Measurements from ENCODE around the gene UCP1.

The UCP1 gene, protein sequence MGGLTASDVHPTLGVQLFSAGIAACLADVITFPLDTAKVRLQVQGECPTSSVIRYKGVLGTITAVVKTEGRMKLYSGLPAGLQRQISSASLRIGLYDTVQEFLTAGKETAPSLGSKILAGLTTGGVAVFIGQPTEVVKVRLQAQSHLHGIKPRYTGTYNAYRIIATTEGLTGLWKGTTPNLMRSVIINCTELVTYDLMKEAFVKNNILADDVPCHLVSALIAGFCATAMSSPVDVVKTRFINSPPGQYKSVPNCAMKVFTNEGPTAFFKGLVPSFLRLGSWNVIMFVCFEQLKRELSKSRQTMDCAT

DNA sequence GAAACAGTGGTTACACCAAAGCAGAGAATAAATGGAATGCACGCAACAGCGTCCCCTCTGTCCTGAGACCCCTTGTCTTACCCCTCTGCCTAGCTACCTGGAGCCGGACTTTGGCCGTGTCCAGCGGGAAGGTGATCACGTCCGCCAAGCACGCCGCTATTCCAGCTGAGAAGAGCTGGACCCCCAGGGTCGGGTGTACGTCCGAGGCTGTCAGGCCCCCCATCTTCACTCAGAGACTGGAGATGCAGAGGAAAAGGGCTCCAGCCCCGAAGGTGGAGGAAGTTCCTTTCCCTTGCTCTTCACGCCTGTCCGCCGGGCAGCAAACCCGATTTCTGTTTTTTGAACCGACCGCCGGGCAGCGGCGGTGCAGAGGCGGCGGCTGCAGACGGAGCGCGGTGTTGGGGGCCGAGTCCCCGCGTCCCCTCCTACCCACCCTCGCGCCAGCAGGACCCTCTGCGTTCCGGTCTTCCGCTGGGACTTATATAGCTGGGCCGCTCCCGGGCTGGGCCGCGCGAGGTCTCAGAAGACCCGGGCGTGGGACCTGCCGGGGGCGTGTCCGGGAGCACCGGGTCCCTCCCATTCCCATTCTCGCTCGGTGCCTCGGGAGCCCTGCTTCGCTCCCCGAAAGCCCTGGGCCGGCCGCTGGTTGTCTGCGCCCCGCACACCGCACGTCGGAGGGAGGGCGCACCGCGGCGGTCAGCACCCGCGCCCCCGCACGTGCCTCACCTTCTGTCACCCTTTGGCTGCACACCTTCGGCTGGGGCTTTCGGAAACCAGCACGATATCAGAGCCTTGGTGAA, at the start of gene UCP1:
UCP1 (minus strand) TSS at position 455 of the 800 bp plus-strand sequence; CDS start at position 223, 232 bp downstream.
- no peak for DNase-seq (ENCODE audit: low read depth in 2 of 2)

DNA sequence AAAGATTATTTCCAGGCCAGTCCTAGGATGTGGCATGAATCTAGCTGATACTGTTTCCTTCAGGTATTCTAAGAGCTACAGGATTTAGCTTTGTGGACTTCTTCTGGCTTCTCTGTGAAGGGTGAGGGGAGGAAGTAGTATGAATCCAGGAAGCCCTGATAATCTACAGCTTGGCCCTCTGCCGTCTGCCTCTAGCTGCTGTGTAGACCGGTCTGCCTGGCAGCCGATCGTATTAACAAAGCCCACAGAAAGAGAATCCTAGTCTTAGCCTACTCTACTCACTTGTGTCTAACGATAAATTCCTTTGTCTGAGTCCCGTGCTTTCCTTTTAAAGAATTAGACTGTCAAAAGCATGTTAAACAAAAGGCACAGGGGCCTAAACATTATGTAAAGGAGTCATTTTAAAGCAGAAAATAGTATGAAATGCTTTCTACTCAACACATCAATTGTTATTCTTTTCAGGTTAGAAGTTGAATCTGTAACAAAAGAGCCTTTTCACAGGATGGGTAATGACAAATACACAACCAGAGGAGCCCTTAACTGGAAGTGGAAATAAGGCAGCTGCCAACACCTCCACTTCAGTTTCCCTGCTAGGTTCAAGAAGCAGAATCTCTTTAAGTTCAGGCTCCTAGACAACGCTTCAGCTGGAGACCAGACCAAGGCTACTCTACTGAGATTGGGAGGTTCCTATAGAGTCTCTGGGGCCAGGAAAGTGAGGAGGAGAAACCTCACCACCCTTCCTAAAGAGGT, 48.9 kb upstream of the UCP1 start:
- DNase-seq (ENCODE audit: low read depth in 2 of 2): no peak

DNA sequence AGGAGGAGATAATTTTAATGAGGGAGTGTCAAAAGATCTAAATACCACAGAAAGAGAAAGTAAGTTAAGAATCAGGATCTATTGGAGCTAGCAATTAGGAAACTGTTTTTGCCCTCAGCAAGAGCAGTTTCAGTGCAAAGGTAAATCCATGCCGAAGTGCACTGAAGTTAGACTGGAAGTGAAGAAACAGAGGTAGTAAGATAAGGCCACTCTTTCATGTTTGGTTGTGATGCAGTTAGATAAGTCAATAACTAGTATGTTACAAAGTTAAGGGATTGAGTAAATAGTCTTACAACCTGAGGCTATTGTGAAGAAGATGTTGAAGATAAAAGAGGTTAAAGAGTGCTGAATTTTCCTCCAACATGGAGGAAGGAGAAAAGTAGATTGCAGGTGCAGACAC, 46.7 kb upstream of the UCP1 start:
- DNase-seq (ENCODE audit: low read depth in 2 of 2): no peak

DNA sequence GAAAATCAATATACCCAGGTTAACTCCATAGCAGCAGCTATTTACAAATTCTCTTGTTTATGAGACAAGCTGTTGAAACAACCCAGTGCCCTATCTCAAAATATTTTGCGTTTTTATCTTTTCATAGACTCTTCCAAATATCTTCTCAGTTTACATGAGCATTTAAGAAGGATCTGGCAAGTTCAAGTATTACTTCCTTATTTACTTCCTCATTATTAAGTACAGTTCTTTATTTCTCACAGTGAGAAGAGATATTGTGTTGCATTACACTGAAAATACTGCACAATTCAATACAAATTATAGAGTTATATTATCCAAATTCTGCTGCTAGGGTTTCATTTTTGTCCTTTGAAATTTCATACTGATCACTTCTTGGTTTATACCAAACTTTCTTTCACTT, 43.6 kb upstream of the UCP1 start:
- DNase-seq (ENCODE audit: low read depth in 2 of 2): no peak

DNA sequence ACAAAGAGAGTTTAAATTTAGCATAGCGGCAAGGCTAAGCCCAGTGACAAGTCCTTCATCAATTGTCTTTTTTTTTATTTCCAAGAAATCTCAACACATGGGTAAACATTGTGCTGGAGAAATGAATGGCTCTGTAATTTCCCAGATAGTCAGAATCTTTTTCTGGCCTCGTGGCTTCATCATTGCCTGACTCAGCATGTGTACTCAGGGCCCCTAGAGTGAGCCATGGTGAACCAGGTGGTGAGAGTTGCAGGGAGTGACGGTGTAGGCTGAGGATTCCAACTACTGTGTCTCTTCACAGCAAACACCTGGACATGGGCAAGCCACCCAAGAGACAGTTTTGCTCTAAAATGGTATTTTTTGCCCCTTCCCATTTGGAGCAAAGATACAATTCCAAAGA, 43.1 kb upstream of the UCP1 start:
- no peak for DNase-seq (ENCODE audit: low read depth in 2 of 2)

DNA sequence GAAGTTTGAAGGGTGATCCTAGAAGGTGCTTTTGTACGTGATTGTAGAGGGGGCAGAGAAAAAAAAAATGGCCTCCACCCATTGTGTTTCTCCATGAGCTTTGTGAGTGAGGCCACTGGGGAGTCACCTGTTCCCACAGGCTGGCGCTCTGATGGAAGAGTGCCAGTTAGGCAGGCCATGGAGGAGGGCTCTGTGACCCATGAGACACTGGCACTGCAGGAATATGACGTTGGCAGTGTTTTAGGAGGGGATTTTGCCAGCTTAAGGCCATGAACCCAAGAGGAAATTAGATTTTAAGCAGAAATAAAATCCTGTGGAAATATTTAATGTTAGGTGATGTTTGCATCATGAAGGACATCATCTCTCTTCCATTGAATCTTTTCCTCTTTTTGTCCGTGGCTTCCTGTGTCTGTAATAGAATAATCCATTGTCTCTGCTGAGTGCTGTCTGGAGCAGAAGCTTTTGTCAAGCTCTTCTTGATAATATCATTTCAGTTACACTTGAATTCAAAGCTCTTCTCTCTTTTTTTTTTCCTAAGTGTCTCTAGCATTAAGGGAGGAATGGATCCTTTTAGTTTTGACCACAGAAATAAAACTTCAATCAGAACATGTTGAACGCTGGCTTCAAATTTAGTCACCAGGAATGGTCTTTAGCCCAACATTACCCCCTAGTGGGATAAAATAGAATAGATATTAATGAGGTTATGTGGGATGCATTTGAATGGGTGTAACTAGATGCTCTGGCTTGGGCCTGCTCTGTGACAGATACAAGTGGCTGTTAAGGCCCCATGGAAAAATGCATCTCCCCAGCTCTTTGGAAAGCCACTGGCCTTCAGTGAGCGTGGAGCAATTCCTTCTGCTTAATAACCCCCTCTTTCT, 41.0 kb upstream of the UCP1 start:
- no peak for DNase-seq (ENCODE audit: low read depth in 2 of 2)

DNA sequence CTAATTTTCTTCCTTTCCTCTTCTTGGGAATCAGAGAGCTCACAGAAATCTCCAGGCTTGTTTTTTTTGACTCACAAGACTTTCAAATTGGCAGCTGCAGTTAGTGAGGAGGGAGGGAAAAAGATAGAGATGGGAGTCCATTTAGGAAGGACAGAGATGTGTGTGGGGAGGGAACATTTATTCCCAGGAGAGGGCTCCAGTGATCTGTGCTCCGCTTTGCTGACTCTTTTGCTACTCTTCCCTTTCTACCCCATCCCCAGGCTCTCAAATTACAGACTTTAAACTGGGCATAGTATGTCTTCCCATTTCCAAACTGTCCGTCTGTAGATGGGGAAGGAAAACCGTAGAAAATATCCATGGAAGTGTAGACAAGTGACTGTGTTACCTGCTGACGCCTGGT, 39.1 kb upstream of the UCP1 start:
- DNase-seq (ENCODE audit: low read depth in 2 of 2): no peak

DNA sequence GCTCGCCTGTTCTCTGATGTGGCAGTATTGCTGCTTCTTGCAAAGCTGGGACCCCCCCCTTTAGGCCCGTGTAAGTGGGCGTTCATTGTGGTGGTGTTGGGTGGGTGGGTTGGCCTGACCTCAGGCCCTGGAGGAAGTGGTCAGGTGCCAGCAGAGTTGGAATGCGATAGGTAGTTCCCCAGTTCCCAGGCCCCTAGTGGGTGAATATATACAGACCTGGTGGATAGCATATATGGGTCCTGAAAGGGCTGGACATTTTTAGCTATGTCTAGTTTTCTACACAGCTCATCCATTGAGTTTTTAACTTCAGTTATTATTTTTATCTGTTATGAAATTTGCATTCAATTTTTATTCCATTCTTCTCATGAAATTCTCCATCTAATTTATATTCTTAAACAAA, 35.8 kb upstream of the UCP1 start:
- DNase-seq (ENCODE audit: low read depth in 2 of 2): no peak

DNA sequence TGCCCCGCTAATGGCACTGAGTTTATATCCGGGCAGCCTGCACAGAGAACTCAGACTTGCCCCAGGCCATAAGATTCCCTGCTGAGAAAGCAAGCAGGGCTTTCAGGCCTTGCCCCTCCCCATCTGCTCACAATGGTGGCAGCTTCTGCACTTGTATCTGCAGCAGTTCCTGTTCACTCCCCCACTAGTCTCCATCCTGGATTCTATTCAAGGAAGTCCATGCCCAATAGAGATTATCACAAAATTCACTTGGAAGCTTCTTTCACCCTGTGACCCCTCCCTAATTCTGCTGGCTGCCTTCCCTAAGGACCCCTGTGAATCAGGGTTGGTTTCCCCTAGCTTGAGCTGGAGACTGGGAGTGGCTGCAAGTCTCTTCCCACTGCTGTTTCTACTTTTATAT, 34.5 kb upstream of the UCP1 start:
- no peak for DNase-seq (ENCODE audit: low read depth in 2 of 2)

DNA sequence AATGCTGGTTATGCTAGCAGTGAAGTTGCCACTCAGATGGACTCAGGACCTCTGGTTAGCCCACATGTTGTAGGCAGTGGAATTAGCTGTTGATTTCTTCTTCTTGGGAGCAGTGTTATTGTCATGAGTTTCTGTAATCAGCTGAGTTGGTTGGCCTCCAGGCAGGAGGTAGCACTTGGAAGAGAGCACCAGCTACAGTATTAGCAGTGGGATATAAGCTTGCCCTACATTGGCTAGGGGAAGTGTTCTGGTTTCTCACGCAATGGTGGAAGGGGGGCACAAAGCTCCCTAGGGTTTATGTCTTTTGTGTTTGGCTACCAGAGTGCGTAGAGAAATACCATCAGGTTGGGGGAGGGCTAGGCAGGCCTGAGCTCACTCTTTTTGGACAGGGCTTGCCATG, 34.0 kb upstream of the UCP1 start:
- DNase-seq (ENCODE audit: low read depth in 2 of 2): no peak

DNA sequence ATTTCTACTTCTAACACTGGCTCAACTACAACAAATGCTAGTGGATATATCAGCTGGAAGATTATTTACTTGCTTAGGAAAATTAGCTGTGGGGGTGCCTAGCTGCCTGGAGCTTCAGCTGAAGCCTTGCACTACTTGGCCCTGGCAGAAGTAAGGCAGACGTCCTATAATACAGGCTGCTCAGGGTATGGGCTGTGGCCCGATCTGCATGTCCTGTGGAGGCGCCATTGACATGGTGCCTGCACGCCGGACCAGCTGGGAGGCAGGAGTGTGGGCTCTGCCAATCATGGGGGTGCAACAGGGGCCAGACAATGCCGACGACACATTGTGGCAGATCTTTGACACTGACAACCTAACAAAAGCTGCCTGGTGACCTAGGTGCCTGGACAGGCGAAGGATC, 31.6 kb upstream of the UCP1 start:
- DNase-seq (ENCODE audit: low read depth in 2 of 2): no peak

DNA sequence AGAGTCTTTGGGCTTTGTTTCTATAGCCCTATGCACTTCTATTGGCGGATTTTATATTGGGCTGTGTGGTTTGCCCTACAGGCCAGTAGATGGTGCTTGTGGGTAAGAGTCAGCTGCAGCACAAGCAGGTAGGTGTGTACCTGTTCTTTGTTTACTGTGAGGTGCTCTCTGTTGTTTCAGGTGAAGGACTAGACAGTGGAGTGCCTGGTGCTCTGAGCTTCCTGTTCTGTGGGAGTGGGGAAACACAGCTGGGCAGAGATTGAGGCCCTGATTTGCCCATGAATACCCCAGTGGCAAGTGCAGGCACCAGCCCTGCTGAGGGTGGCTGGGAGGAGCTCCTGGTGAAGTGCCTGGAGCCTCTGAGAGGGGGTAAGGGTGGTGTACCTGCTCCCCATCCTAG, 26.3 kb upstream of the UCP1 start:
- no peak for DNase-seq (ENCODE audit: low read depth in 2 of 2)

DNA sequence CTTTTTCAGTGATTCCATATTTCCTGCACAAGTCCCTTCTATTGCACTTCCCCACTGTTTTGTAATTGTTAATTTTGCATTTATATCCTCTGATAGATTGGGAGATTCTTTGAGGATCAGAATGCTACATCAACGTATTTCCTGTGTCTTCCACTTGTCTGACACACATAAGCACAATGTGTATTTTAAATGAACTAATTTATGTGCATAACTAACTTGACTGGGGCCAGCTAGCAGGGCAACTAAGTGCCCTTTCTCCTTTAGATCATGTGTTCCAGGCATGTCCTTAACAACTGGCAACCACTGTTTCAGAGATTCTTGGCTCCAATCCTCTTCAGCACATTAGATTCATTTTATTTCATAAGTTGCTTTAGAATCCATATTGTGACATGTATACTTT, 15.7 kb upstream of the UCP1 start:
- no peak for DNase-seq (ENCODE audit: low read depth in 2 of 2)

DNA sequence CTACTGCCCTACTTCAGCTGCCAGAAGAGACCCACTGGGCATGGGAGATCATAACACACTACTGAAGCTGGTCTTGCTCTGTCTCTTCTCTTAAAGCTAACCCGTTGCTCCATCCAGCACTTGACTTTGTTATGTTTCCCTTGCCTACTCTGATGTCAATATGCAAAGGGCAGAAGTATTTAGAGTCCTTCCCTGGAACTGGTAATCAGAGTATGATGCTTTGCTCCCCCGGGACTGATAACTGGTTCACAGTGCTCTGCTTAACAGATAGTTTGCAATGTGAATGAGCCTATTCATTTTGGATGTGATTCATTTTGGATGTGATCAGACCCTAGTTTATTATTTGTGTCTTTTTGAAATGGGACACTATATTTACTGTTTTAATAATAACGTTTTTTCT, 12.3 kb upstream of the UCP1 start:
- DNase-seq (ENCODE audit: low read depth in 2 of 2): no peak

DNA sequence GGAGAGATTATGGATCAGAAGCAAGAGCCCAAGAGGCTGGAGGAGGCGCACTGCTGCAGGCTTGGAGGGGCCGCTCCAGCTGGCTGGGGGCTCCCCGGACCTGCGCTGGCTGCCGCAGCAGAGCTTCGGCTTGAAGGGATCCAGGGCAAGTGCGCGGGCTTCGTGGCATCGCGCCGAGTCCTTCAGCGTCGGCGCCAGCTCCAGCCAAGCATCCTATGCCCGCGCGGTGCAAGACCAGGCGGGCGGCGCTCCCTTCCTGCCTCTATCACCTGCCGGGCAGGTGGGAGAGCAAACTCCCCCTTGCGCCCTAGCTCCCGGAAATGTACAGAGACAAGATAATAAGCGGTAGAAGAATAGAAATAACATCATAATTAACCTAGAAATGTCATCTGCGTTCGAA, 10.5 kb upstream of the UCP1 start:
- no peak for DNase-seq (ENCODE audit: low read depth in 2 of 2)

DNA sequence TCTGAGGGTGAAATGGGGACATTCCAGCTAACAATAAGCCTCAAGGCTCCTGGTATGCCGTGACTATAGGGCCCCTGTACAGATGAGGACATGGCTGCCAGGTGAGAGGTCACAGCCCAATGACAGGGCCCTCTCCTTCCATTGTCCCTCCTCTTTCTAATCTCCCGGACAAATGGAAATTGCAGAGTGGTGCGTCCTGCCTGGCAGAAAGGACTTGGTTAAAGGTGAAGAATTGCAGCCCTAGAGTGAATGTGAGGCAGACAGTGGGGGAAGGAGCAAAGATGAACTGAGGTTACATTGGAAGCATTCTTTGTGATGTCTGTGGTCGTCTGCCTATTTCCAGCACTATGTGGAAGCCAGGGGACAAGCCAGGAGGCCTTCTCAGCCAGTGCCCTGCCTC, 6.7 kb upstream of the UCP1 start:
- DNase-seq (ENCODE audit: low read depth in 2 of 2): no peak

DNA sequence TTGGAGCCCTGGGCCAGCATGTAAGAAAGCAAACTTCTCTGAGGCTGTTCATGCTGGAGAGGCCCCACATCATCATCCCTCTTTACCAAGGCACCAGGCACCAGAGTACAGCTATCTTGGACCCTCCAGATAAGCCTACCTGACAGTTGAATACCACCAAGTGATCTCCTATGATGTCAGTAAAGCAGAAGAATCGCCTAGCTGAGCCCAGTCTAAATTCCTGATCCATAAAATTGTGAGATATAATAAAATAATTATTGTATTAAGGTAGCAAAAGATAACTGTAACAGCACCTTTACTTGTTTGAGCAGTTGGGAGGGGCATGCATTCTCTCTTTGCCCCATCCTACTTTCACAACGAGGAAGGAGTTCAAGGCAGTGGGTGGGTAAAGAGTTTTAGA, 2.9 kb upstream of the UCP1 start:
- no peak for DNase-seq (ENCODE audit: low read depth in 2 of 2)

DNA sequence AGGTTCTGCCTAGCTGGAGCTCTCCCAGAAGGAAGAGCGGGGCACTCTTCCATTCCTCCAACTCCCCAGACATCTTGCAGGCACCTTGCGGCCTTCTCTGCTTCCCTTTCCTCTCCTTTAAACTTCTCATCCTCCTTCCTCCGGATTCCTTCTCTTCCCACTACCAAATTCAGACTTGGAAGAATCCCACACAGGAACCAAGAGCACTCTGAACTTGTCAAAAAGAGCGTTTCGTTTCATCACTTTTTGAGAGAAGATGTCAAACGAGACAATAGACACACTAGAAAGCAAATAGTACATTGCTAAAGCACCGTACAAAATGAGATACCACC, 512 bp upstream of the UCP1 start:
- no peak for DNase-seq (ENCODE audit: low read depth in 2 of 2)

DNA sequence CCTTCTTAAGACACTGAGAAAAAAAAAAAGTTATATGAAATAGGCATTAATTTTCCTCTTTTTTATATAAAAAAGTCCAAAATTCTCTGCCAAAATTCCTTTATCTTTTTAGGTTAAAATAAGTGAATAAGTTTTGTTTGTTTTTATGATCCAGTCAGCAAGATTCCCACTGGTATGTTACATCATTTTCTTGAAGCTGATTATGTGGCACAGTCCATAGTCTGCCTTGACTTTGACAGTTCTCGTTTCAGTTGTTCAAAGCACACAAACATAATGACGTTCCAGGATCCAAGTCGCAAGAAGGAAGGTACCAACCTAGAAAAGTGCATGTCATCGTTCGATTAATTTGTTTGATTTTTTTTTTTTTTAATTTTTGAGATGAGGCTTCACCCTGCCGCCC, 9.1 kb downstream of the UCP1 start:
- DNase-seq (ENCODE audit: low read depth in 2 of 2): no peak

DNA sequence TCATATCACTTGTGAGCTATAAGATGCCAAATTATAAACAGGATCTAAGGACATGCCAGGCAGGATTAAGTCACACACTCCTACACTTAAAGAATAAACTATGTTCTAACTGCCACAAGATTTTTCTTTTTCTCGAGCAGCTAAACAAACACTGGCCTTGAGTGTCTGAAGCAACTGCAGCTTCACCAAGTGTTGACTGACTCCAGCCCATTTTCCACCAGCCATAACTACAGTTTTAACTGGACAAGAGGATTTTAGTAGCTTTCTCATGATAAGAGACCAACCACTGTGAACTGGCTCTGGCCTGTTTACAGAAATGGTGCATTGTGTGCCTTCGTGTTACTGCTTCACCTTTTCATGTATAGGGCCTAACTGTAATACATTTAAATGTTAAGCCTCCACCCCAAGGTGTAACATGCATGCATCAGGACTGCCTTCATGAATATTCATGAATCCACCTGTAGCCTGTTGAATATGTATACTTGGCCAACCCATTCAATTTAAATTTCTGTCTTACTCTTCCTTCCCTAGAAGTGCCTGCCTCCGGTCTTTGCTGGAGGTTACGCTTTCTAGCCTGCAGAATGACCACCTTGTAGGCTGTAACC, 10.8 kb downstream of the UCP1 start:
- DNase-seq (ENCODE audit: low read depth in 2 of 2): no peak

DNA sequence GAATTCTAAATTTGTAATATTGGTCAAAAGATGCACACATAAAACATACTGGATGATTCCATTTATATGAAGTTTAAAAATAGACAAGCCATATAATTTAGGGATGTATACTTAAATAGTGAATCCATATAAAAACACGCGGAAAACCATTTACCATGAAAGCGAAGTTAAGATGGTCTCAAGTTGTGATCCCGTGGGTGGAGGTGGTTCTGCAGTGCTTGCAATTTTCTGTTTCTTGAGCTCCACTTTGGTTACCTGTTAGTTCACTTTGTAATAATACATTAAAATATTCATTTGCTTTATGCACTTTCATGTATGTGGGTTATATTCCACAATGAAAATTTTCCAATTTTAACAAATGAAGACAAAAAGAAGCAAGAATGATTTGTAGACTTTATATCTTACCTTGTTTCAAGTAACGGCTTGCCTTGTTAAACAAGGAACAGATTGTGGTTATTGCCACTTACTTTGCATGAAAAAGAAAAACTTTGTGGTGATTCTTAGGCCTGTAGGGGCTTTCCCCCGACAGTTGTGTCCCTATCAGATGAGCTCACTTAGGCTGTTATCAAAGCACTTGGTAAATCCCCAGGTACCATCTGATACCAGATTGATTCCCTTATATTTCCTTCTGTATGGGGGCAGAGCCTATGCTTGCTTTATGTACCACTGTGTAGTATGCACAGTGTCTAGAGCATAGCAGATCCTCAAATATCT, 12.2 kb downstream of the UCP1 start:
- peak in 1 of 2 donors; percentile 13 for DNase-seq (ENCODE audit: low read depth in 2 of 2)
